Measurements from ENCODE around the gene LDHB.

DNA sequence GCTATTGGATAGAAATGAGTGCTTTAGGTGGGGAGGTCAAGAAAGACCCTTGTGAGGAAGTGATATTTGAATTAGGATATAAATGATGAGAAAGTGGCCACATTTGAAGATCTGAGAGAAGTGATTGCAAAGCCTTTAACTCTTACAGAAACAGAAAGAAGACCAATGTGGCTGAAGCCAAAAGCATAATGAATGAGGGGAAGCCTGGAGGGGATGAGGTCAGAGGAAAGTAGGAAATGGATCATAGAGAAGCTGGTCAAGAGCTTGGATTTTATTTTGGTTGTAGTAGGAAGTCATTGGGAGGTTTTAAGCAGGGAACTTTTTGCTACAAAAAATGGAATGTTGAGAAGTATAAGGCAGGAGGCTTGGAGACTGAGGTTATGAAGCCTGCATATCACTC is 49.4 kb downstream of the LDHB start:
- TF ChIP-seq, protein P1, sequence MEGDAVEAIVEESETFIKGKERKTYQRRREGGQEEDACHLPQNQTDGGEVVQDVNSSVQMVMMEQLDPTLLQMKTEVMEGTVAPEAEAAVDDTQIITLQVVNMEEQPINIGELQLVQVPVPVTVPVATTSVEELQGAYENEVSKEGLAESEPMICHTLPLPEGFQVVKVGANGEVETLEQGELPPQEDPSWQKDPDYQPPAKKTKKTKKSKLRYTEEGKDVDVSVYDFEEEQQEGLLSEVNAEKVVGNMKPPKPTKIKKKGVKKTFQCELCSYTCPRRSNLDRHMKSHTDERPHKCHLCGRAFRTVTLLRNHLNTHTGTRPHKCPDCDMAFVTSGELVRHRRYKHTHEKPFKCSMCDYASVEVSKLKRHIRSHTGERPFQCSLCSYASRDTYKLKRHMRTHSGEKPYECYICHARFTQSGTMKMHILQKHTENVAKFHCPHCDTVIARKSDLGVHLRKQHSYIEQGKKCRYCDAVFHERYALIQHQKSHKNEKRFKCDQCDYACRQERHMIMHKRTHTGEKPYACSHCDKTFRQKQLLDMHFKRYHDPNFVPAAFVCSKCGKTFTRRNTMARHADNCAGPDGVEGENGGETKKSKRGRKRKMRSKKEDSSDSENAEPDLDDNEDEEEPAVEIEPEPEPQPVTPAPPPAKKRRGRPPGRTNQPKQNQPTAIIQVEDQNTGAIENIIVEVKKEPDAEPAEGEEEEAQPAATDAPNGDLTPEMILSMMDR (IDR thresholded peaks at IDR 0.05) = no peak
- no peak for TF ChIP-seq POLR2A (IDR thresholded peaks at IDR 0.05)

All from gastroesophageal sphincter (tissue), 3 donors.